SW480 (cell line): ENCODE results near the gene WDR36.
A peak's percentile ranks its signal among the peaks of the same experiment; 100 is the strongest.

Experiments used
- DNase-seq: peaks from one replicate; pipeline ENCODE4 v3.0.0-alpha.2; 2016; ENCODE audit warnings: low spot score

WDR36 gene

GRCh38 chr5:111092062-111092853, at the start of gene WDR36:
Gene WDR36 (plus strand): TSS chr5:111092348. CDS start chr5:111092457, 109 bp downstream.
- DNase-seq = peak; percentile 93

GRCh38 chr5:111043712-111044506, 48.2 kb upstream of the WDR36 start:
- peak; percentile 24 for DNase-seq

- no peak for DNase-seq
These were observed 34.1 kb upstream of the WDR36 start for GRCh38 chr5:111058064-111058463.

GRCh38 chr5:111060169-111060568, 32.0 kb upstream of the WDR36 start:
- DNase-seq = no peak

GRCh38 chr5:111061618-111062017, 30.5 kb upstream of the WDR36 start:
- no peak for DNase-seq

- peak; percentile 48 for DNase-seq
These were observed 28.3 kb upstream of the WDR36 start for GRCh38 chr5:111063709-111064322.

GRCh38 chr5:111066261-111066938, 25.7 kb upstream of the WDR36 start:
- DNase-seq = no peak

- DNase-seq = no peak
These were observed 23.9 kb upstream of the WDR36 start for GRCh38 chr5:111068213-111068612.

GRCh38 chr5:111069839-111070238, 22.3 kb upstream of the WDR36 start:
- no peak for DNase-seq

GRCh38 chr5:111070272-111071134, 21.6 kb upstream of the WDR36 start:
- DNase-seq = no peak

GRCh38 chr5:111071413-111071812, 20.7 kb upstream of the WDR36 start, which contains the start of gene TSLP:
Gene TSLP (plus strand): TSS chr5:111071713. CDS start chr5:111071891, 178 bp downstream.
- DNase-seq = no peak

GRCh38 chr5:111072949-111073682, 19.0 kb upstream of the WDR36 start:
- peak; percentile 70 for DNase-seq

- DNase-seq = no peak
These were observed 17.9 kb upstream of the WDR36 start for GRCh38 chr5:111074244-111074643.

- DNase-seq = peak; percentile 18
These were observed 16.6 kb upstream of the WDR36 start for GRCh38 chr5:111075520-111075919.

GRCh38 chr5:111076091-111076490, 16.1 kb upstream of the WDR36 start:
- DNase-seq = no peak

- DNase-seq = no peak
These were observed 14.5 kb upstream of the WDR36 start for GRCh38 chr5:111077678-111078077.

GRCh38 chr5:111079846-111080245, 12.3 kb upstream of the WDR36 start:
- no peak for DNase-seq

GRCh38 chr5:111083323-111083722, 8.8 kb upstream of the WDR36 start:
- DNase-seq = no peak

- DNase-seq = no peak
These were observed 3.8 kb downstream of the WDR36 start for GRCh38 chr5:111095982-111096381.

GRCh38 chr5:111099058-111099778, 7.1 kb downstream of the WDR36 start:
- no peak for DNase-seq
